AG09309 (cell line): ENCODE measurements around the gene OLIG2.
A peak's percentile ranks its signal among the peaks of the same experiment; 100 is the strongest.

ENCODE experiments used
- DNase-seq: peaks from one replicate; pipeline ENCODE4 v3.0.0-alpha.2; 2010; ENCODE audit warnings: low read depth
- H3K4me3 ChIP-seq: 2 replicates; pipeline ENCODE4 v1.5.1; 2011; ENCODE audit warnings: mild to moderate bottlenecking, low read depth, low read length, moderate library complexity; ENCODE audit not compliant: control insufficient read depth
- TF ChIP-seq, protein P1 (sequence below): IDR thresholded peaks from 2 replicates; pipeline ENCODE4 v1.5.1; 2011; ENCODE audit warnings: mild to moderate bottlenecking, low read depth, low read length, inconsistent platforms; ENCODE audit not compliant: insufficient read depth, control insufficient read depth; ENCODE audit errors: missing control alignments

Gene OLIG2

GRCh38 chr21:33036430-33037162 lies 10.9 kb downstream of the OLIG2 start:
- H3K4me3 ChIP-seq: no peak overlapping the region
- TF ChIP-seq, protein P1, sequence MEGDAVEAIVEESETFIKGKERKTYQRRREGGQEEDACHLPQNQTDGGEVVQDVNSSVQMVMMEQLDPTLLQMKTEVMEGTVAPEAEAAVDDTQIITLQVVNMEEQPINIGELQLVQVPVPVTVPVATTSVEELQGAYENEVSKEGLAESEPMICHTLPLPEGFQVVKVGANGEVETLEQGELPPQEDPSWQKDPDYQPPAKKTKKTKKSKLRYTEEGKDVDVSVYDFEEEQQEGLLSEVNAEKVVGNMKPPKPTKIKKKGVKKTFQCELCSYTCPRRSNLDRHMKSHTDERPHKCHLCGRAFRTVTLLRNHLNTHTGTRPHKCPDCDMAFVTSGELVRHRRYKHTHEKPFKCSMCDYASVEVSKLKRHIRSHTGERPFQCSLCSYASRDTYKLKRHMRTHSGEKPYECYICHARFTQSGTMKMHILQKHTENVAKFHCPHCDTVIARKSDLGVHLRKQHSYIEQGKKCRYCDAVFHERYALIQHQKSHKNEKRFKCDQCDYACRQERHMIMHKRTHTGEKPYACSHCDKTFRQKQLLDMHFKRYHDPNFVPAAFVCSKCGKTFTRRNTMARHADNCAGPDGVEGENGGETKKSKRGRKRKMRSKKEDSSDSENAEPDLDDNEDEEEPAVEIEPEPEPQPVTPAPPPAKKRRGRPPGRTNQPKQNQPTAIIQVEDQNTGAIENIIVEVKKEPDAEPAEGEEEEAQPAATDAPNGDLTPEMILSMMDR: no peak
- DNase-seq: peak; percentile 13

GRCh38 chr21:33037501-33037900 lies 11.8 kb downstream of the OLIG2 start:
- TF ChIP-seq, protein P1: no peak
- H3K4me3 ChIP-seq: no peak overlapping the region
- DNase-seq: no peak

DNA sequence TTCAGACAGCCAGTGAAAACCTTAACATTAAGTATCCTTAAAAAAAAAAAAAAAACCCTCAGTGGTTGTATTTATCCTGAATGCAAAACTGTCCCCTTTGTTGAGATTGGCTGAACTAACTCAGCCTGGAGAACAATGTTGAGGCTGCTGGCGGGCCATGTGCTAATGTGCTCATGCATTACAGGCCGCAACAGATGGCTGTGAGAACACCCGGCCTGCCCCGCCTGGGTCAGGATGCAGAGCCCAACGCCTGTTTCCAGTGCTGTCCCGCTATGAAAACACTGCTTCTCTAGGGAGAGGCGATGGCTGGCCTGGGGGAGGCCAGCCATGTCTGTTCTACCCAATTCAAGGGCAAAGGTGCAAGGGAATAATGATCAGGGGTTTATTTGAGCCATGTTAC lies 13.8 kb downstream of the OLIG2 start:
- no peak overlapping the region for H3K4me3 ChIP-seq
- TF ChIP-seq, protein P1: no peak
- DNase-seq: no peak

GRCh38 chr21:33040215-33040614 lies 14.5 kb downstream of the OLIG2 start:
- TF ChIP-seq, protein P1: no peak
- DNase-seq: no peak
- no peak overlapping the region for H3K4me3 ChIP-seq

GRCh38 chr21:33041981-33042380 lies 16.2 kb downstream of the OLIG2 start:
- TF ChIP-seq, protein P1: no peak
- H3K4me3 ChIP-seq: no peak overlapping the region
- no peak for DNase-seq

DNA sequence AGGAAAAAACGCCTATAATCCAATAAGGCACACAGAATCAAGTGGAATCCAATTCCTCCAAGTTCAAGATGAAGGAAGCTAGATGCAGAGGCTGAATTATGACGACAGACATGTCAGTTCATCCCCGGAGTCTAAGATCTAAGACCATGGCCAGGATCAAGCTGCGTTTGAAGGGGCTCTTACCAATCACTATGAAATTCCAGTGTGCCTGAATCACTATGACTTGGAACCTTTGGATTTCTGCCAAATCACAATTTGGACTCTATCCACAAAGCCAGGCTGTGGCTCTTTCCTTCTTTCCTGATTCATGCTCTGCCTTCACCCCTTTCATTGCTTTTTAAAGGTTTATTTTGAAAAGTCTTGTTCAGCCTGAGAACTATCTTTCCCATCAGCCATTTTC lies 17.1 kb downstream of the OLIG2 start:
- peak; percentile 1 for DNase-seq
- TF ChIP-seq, protein P1: no peak
- H3K4me3 ChIP-seq: no peak overlapping the region
